Upper lobe of left lung (tissue), 6 donors: Measurements from ENCODE around the gene ST8SIA5. TPM values are rescaled to one million over a fixed set of nuclear protein-coding genes. Genes with fewer than 3 reads are reported as not detected.

Experiments used
- ATAC-seq, 2 donors: fragments of 200-7000 bp; cut with Tn5 transposase; one replicate each; pipeline ENCODE4 v1.9.1; 2022; ENCODE audit warnings: mild to moderate bottlenecking in 2 of 2, moderate library complexity in 2 of 2; ENCODE audit not compliant: low FRiP score in 2 of 2
- DNase-seq, 2 donors: peaks; one replicate each; pipeline ENCODE4 v3.0.0-alpha.2; 2019 to 2020
- H3K27ac ChIP-seq, 4 donors: fragments of 200-600 bp; sonication (generic); one replicate each; pipeline ENCODE4 v1.5.1; 2016 to 2019
- H3K27me3 ChIP-seq, 4 donors: fragments of 200-600 bp; sonication (generic); one replicate each; pipeline ENCODE4 v1.5.1; 2017 to 2019
- H3K36me3 ChIP-seq, 4 donors: fragments of 200-600 bp; sonication (generic); one replicate each; pipeline ENCODE4 v1.5.1; 2016 to 2019
- H3K4me1 ChIP-seq, 4 donors: fragments of 200-600 bp; sonication (generic); one replicate each; pipeline ENCODE4 v1.5.1; 2018 to 2019
- H3K4me3 ChIP-seq, 4 donors: fragments of 200-600 bp; sonication (generic); one replicate each; pipeline ENCODE4 v1.5.1; 2017 to 2019; ENCODE audit warnings: mild to moderate bottlenecking in 2 of 4, moderate library complexity in 1 of 4
- H3K9me3 ChIP-seq, 4 donors: fragments of 200-600 bp; sonication (generic); one replicate each; pipeline ENCODE4 v1.5.1; 2018 to 2019
- CTCF ChIP-seq, 6 experiments: fragments of 450-650 bp in 4 of 6; fragments of 200-600 bp in 2 of 6; sonication (generic) in 2 of 6; IDR thresholded peaks; one replicate each; pipeline ENCODE4 v1.5.1; 2016 to 2019; ENCODE audit warnings: antibody characterized with exemption in 6 of 6
- EP300 ChIP-seq, 4 donors: sonication (generic); formaldehyde crosslinking; IDR thresholded peaks; one replicate each; pipeline ENCODE4 v1.5.1; 2017; ENCODE audit warnings: antibody characterized with exemption in 4 of 4, control low read depth in 2 of 4
- POLR2A ChIP-seq, 4 donors: fragments of 450-650 bp; IDR thresholded peaks; one replicate each; pipeline ENCODE4 v1.5.1; 2016 to 2017; ENCODE audit warnings: antibody characterized with exemption in 4 of 4, mild to moderate bottlenecking in 2 of 4
- POLR2AphosphoS5 ChIP-seq, 2 donors: sonication (generic); formaldehyde crosslinking; IDR thresholded peaks; one replicate each; pipeline ENCODE4 v1.5.1; 2017; ENCODE audit warnings: antibody characterized with exemption in 2 of 2
- WGBS, 2 donors: methylation state at CpG; one replicate each; pipeline ENCODE4 v1.1.5; 2017 to 2018; 5-methylcytosine and 5-hydroxymethylcytosine counted together
- total RNA-seq, 6 donors: library from RNA; depleted of rRNA in 4 of 6; stranded (reverse); fragments of >200 nt in 4 of 6; gene quantifications; one replicate each; pipeline versions ENCODE4 v1.1.0 to v1.2.1, GENCODE V29; 2016 to 2021
- donor health status: DM: no; HTN: no; CAD: no; lungs with moderate emphysema.
- donor health status: DM: no; HTN: yes; CAD: no; lungs with severe emphysema.

Gene ST8SIA5
- total RNA-seq, 6 donors from 2014 or later = 0.30 to 0.74 (median 0.50) TPM; not detected in 2

- no peak for ATAC-seq
- 76% methylated on average over 2 of the region's 2 CpGs; no CpG with 5 or more reads in 1 of the 2 donors for WGBS, 2 donors
- no peaks in the 10 kb centered on the region for H3K9me3 ChIP-seq
- H3K4me1 ChIP-seq = no peaks in the 10 kb centered on the region
- no peaks in the 10 kb centered on the region for H3K36me3 ChIP-seq
- no peak for DNase-seq
- H3K27me3 ChIP-seq = no peaks in the 10 kb centered on the region
- H3K27ac ChIP-seq = no peak overlapping the region
- H3K4me3 ChIP-seq = no peak overlapping the region
- TF ChIP-seq CTCF (IDR thresholded peaks at IDR 0.05) = no peak
- no peak for TF ChIP-seq EP300 (IDR thresholded peaks at IDR 0.05)
- no peak for TF ChIP-seq POLR2AphosphoS5 (IDR thresholded peaks at IDR 0.05)
- no peak for TF ChIP-seq POLR2A (IDR thresholded peaks at IDR 0.05)
These were observed 79.2 kb downstream of the ST8SIA5 start for GRCh38 chr18:46677611-46678010.

DNA sequence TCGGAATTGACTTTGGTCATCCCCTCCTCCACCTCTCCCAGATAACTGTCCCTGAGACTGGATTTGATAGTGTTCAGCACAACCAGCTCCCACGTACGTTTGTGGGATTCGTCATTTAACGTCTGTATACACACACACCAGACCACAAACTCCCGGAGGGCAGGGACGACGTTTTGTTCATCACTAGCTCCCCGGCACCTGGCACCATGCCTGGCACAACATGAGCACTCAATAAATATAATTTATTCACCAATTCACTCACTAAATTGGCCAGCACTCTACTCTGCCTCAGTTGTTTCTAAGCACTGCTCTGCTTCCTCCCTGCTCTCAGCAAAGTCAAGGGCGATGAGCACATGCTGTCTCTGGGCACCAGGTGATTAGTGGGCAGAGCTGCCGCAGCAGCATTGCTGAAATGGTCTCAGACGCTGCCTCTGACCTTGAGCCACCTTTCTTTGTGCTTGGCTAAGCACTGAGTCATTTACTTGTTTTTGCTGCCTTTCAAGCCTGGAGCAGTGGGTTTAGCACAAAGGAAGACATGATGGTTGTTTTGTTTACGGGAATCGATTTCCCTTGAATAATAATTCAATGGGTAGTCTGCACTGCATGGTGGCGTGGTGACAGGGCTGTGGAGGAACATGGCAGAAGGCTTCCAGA, 80.5 kb downstream of the ST8SIA5 start:
- 68 to 70% methylated on average over 15 of the region's 15 CpGs for WGBS, 2 donors
- Histone ChIP-seq H3K4me1 (no peaks in the 10 kb centered on the region), H3K27ac (no peak overlapping the region), H3K36me3 (no peaks in the 10 kb centered on the region), H3K27me3 (no peaks in the 10 kb centered on the region), H3K4me3 (no peak overlapping the region), H3K9me3 (no peaks in the 10 kb centered on the region)
- no peak for DNase-seq
- no peak for ATAC-seq
- no peak for TF ChIP-seq POLR2A (IDR thresholded peaks at IDR 0.05)
- TF ChIP-seq POLR2AphosphoS5 (IDR thresholded peaks at IDR 0.05) = no peak
- no peak for TF ChIP-seq CTCF (IDR thresholded peaks at IDR 0.05)
- TF ChIP-seq EP300 (IDR thresholded peaks at IDR 0.05) = no peak

DNA sequence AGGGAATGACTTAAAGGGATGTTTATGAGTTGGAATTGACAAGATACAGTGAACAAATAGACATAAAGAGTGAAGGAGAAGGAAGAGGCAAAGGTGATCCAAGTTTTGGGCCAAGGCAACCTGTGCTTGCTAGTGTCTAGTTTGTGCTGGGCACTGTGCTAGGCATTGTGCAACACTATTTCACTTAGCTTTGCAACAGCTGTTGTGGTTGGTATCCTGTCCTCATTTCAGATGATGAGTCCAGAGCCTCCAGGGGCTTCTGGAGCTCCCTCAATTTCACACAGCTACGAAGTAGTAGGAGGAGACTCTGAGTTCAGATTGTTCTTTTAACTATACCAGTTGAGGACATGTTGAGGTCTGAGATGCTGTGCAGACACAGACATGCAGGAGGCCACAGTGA, 81.7 kb downstream of the ST8SIA5 start:
- DNase-seq (no peak), ATAC-seq (no peak)
- H3K4me1 ChIP-seq = no peaks in the 10 kb centered on the region
- no peaks in the 10 kb centered on the region for H3K27me3 ChIP-seq
- H3K36me3 ChIP-seq = no peaks in the 10 kb centered on the region
- no peak overlapping the region for H3K27ac ChIP-seq
- 44 to 50% methylated on average over 1 of the region's 1 CpG for WGBS, 2 donors
- H3K4me3 ChIP-seq = no peak overlapping the region
- no peaks in the 10 kb centered on the region for H3K9me3 ChIP-seq
- TF ChIP-seq EP300 (IDR thresholded peaks at IDR 0.05) = no peak
- TF ChIP-seq CTCF (IDR thresholded peaks at IDR 0.05) = no peak
- no peak for TF ChIP-seq POLR2AphosphoS5 (IDR thresholded peaks at IDR 0.05)
- TF ChIP-seq POLR2A (IDR thresholded peaks at IDR 0.05) = no peak

GRCh38 chr18:46672062-46672970, 84.5 kb downstream of the ST8SIA5 start:
- Histone ChIP-seq H3K27me3 (no peaks in the 10 kb centered on the region), H3K27ac (no peak overlapping the region), H3K9me3 (no peaks in the 10 kb centered on the region), H3K4me1 (no peaks in the 10 kb centered on the region), H3K4me3 (no peak overlapping the region), H3K36me3 (no peaks in the 10 kb centered on the region)
- 74 to 79% methylated on average over 6 of the region's 6 CpGs for WGBS, 2 donors
- DNase-seq (no peak), ATAC-seq (no peak)
- TF ChIP-seq POLR2A (IDR thresholded peaks at IDR 0.05) (no peak), EP300 (IDR thresholded peaks at IDR 0.05) (no peak)

DNA sequence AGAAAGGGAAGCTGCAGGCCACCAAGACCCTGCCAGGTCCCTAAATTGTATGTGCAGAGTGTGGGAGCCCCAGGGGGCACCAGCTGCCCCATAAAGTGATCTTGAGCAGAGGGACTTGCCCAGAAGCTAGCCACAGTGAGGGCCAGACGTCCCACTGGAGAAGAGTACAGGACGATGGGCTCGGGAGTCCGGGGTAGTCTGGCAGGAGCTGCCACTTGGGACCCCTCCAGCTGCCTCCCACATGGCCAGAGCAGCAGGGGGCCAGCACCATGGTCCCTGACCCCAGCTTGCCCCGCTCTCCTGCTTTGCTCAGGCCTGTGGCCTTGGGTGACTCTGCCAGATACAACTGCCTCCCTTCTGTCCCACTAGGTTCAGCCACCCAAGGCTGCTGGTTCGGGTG, 88.2 kb downstream of the ST8SIA5 start:
- H3K27me3 ChIP-seq = no peaks in the 10 kb centered on the region
- H3K4me3 ChIP-seq = no peak overlapping the region
- TF ChIP-seq EP300 (IDR thresholded peaks at IDR 0.05) = no peak
- TF ChIP-seq CTCF (IDR thresholded peaks at IDR 0.05) = no peak
- no peak for TF ChIP-seq POLR2AphosphoS5 (IDR thresholded peaks at IDR 0.05)
- TF ChIP-seq POLR2A (IDR thresholded peaks at IDR 0.05) = no peak
- H3K9me3 ChIP-seq = no peaks in the 10 kb centered on the region
- ATAC-seq (no peak), DNase-seq (no peak)
- WGBS, 2 donors = 56 to 79% methylated on average over 3 to 6 of the region's 6 CpGs
- H3K4me1 ChIP-seq = no peaks in the 10 kb centered on the region
- no peaks in the 10 kb centered on the region for H3K36me3 ChIP-seq
- H3K27ac ChIP-seq = no peak overlapping the region
